Effector CD4-positive, alpha-beta T cell (primary cell): ENCODE data around the gene SEMA5A.

Experiments used
- DNase-seq: peaks from one replicate; pipeline ENCODE4 v3.0.0-alpha.2; 2020

SEMA5A gene

GRCh38 chr5:9089893-9090292 is 456.0 kb downstream of the SEMA5A start:
- no peak for DNase-seq

GRCh38 chr5:9082996-9083395 is 462.9 kb downstream of the SEMA5A start:
- DNase-seq = no peak

- DNase-seq = no peak
These were observed 473.2 kb downstream of the SEMA5A start for GRCh38 chr5:9072701-9073100.

GRCh38 chr5:9071524-9071923 is 474.4 kb downstream of the SEMA5A start:
- DNase-seq = no peak

GRCh38 chr5:9071074-9071473 is 474.8 kb downstream of the SEMA5A start:
- DNase-seq = no peak

- DNase-seq = no peak
These were observed 476.2 kb downstream of the SEMA5A start for GRCh38 chr5:9069650-9070049.

GRCh38 chr5:9067154-9067553 is 478.7 kb downstream of the SEMA5A start:
- no peak for DNase-seq

- no peak for DNase-seq
These were observed 479.5 kb downstream of the SEMA5A start for GRCh38 chr5:9066349-9066748.

GRCh38 chr5:9063615-9064245 is 482.1 kb downstream of the SEMA5A start:
- no peak for DNase-seq

- no peak for DNase-seq
These were observed 483.0 kb downstream of the SEMA5A start for GRCh38 chr5:9062873-9063272.

- DNase-seq = no peak
These were observed 485.8 kb downstream of the SEMA5A start for GRCh38 chr5:9059920-9060691.

- DNase-seq = no peak
These were observed 487.2 kb downstream of the SEMA5A start for GRCh38 chr5:9058666-9059065.

GRCh38 chr5:9058161-9058560 is 487.7 kb downstream of the SEMA5A start:
- DNase-seq = no peak

GRCh38 chr5:9057406-9058000 is 488.4 kb downstream of the SEMA5A start:
- no peak for DNase-seq

- no peak for DNase-seq
These were observed 489.8 kb downstream of the SEMA5A start for GRCh38 chr5:9056046-9056445.

GRCh38 chr5:9054821-9055589 is 490.9 kb downstream of the SEMA5A start:
- DNase-seq = no peak

GRCh38 chr5:9054322-9054721 is 491.6 kb downstream of the SEMA5A start:
- DNase-seq = no peak

- DNase-seq = no peak
These were observed 493.5 kb downstream of the SEMA5A start for GRCh38 chr5:9052421-9052820.

GRCh38 chr5:9051779-9052178 is 494.1 kb downstream of the SEMA5A start:
- DNase-seq = no peak

- no peak for DNase-seq
These were observed 497.9 kb downstream of the SEMA5A start for GRCh38 chr5:9047932-9048331.

- no peak for DNase-seq
These were observed 499.0 kb downstream of the SEMA5A start for GRCh38 chr5:9046756-9047481.

- no peak for DNase-seq
These were observed 499.9 kb downstream of the SEMA5A start for GRCh38 chr5:9045946-9046345.

GRCh38 chr5:9042241-9042640 is 503.6 kb downstream of the SEMA5A start:
- no peak for DNase-seq
